ENCODE data around the gene GPR137B.

The GPR137B gene

GRCh38 chr1:236132420-236133046, 9.8 kb upstream of the GPR137B start:
- Histone ChIP-seq H3K79me2 (ENCODE audit: control insufficient read depth, low read length) (no peaks in the 10 kb centered on the region), H3K9me2 (replicated peaks; ENCODE audit: control insufficient read depth, low read length) (no peaks in the 10 kb centered on the region), H3K4me1 (ENCODE audit: control insufficient read depth, low read length) (peaks cover 3% of the 10 kb centered on the region; the same call in 1 of the 2 replicates), H3F3A (ENCODE audit: control insufficient read depth, insufficient read depth) (no peaks in the 10 kb centered on the region; the same call in 1 of the 2 replicates), H4K20me1 (ENCODE audit: control insufficient read depth, insufficient read depth, low read depth, low read length) (no peaks in the 10 kb centered on the region), H3K4me2 (ENCODE audit: low read length) (no peak overlapping the region), H3K4me3 (ENCODE audit: low read length) (no peak overlapping the region), H3K27ac (ENCODE audit: low read depth, low read length) (no peak overlapping the region), H3K27me3 (ENCODE audit: control insufficient read depth, low read length) (peaks cover 21% of the 10 kb centered on the region; the same call in 1 of the 2 replicates), H3K9me3 (ENCODE audit: control insufficient read depth, insufficient read depth, low read length) (no peaks in the 10 kb centered on the region), H3K36me3 (ENCODE audit: control insufficient read depth, low read length) (no peaks in the 10 kb centered on the region)
- TF ChIP-seq CTCF (IDR thresholded peaks at IDR 0.05; ENCODE audit: low read depth, low read length, poor library complexity, severe bottlenecking) (no peak), EZH2phosphoT487 (IDR thresholded peaks at IDR 0.05; ENCODE audit: borderline replicate concordance, low read length) (no peak)

GRCh38 chr1:236133339-236133738, 9.0 kb upstream of the GPR137B start:
- Histone ChIP-seq H3K27me3 (ENCODE audit: control insufficient read depth, low read length) (peaks cover 29% of the 10 kb centered on the region), H3K9me2 (replicated peaks; ENCODE audit: control insufficient read depth, low read length) (no peaks in the 10 kb centered on the region), H4K20me1 (ENCODE audit: control insufficient read depth, insufficient read depth, low read depth, low read length) (no peaks in the 10 kb centered on the region), H3K4me1 (ENCODE audit: control insufficient read depth, low read length) (peaks cover 4% of the 10 kb centered on the region; the same call in 1 of the 2 replicates), H3K79me2 (ENCODE audit: control insufficient read depth, low read length) (no peaks in the 10 kb centered on the region), H3F3A (ENCODE audit: control insufficient read depth, insufficient read depth) (no peaks in the 10 kb centered on the region; the same call in 1 of the 2 replicates), H3K27ac (ENCODE audit: low read depth, low read length) (no peak overlapping the region), H3K9me3 (ENCODE audit: control insufficient read depth, insufficient read depth, low read length) (no peaks in the 10 kb centered on the region), H3K4me3 (ENCODE audit: low read length) (no peak overlapping the region), H3K4me2 (ENCODE audit: low read length) (no peak overlapping the region), H3K36me3 (ENCODE audit: control insufficient read depth, low read length) (no peaks in the 10 kb centered on the region)
- TF ChIP-seq CTCF (IDR thresholded peaks at IDR 0.05; ENCODE audit: low read depth, low read length, poor library complexity, severe bottlenecking) (no peak), EZH2phosphoT487 (IDR thresholded peaks at IDR 0.05; ENCODE audit: borderline replicate concordance, low read length) (no peak)

GRCh38 chr1:236133802-236134201, 8.5 kb upstream of the GPR137B start:
- Histone ChIP-seq H3K9me3 (ENCODE audit: control insufficient read depth, insufficient read depth, low read length) (no peaks in the 10 kb centered on the region), H3K27me3 (ENCODE audit: control insufficient read depth, low read length) (peaks cover 33% of the 10 kb centered on the region), H3K79me2 (ENCODE audit: control insufficient read depth, low read length) (no peaks in the 10 kb centered on the region), H3K4me1 (ENCODE audit: control insufficient read depth, low read length) (peaks cover 4% of the 10 kb centered on the region; the same call in 1 of the 2 replicates), H3K27ac (ENCODE audit: low read depth, low read length) (no peak overlapping the region), H3K9me2 (replicated peaks; ENCODE audit: control insufficient read depth, low read length) (no peaks in the 10 kb centered on the region), H3K36me3 (ENCODE audit: control insufficient read depth, low read length) (no peaks in the 10 kb centered on the region), H3K4me3 (ENCODE audit: low read length) (no peak overlapping the region), H3F3A (ENCODE audit: control insufficient read depth, insufficient read depth) (no peaks in the 10 kb centered on the region; the same call in 1 of the 2 replicates), H3K4me2 (ENCODE audit: low read length) (no peak overlapping the region), H4K20me1 (ENCODE audit: control insufficient read depth, insufficient read depth, low read depth, low read length) (no peaks in the 10 kb centered on the region)
- TF ChIP-seq CTCF (IDR thresholded peaks at IDR 0.05; ENCODE audit: low read depth, low read length, poor library complexity, severe bottlenecking) (no peak), EZH2phosphoT487 (IDR thresholded peaks at IDR 0.05; ENCODE audit: borderline replicate concordance, low read length) (no peak)
